ENCODE measurements around the gene RSPH1.

RSPH1 gene

GRCh38 chr21:42443181-42443785 lies 52.7 kb downstream of the RSPH1 start:
- no peak for TF ChIP-seq TCF12 (IDR thresholded peaks at IDR 0.05; ENCODE audit: low read depth)
- no peak for TF ChIP-seq USF1 (IDR thresholded peaks at IDR 0.05)
- TF ChIP-seq FOXM1 (IDR thresholded peaks at IDR 0.05; ENCODE audit: borderline replicate concordance, low read depth): no peak
- no peak for TF ChIP-seq MAX (IDR thresholded peaks at IDR 0.05)
- TF ChIP-seq EP300 (IDR thresholded peaks at IDR 0.05; ENCODE audit: borderline replicate concordance): no peak
- TF ChIP-seq RAD21 (IDR thresholded peaks at IDR 0.05; ENCODE audit: low read depth): no peak
- no peak for TF ChIP-seq YY1 (IDR thresholded peaks at IDR 0.05; ENCODE audit: low read depth)
- no peak for TF ChIP-seq CREB1 (IDR thresholded peaks at IDR 0.05; ENCODE audit: low read depth)
- no peak for TF ChIP-seq ZBTB7A (IDR thresholded peaks at IDR 0.05; ENCODE audit: low read depth)
- TF ChIP-seq NFIC (IDR thresholded peaks at IDR 0.05): no peak

GRCh38 chr21:42441963-42442362 lies 54.1 kb downstream of the RSPH1 start:
- TF ChIP-seq EP300 (IDR thresholded peaks at IDR 0.05; ENCODE audit: borderline replicate concordance): no peak
- TF ChIP-seq RAD21 (IDR thresholded peaks at IDR 0.05; ENCODE audit: low read depth): no peak
- TF ChIP-seq TCF12 (IDR thresholded peaks at IDR 0.05; ENCODE audit: low read depth): no peak
- TF ChIP-seq FOXM1 (IDR thresholded peaks at IDR 0.05; ENCODE audit: borderline replicate concordance, low read depth): no peak
- no peak for TF ChIP-seq TEAD4 (IDR thresholded peaks at IDR 0.05)
- no peak for TF ChIP-seq TAF1 (IDR thresholded peaks at IDR 0.05; ENCODE audit: low read depth)
- no peak for TF ChIP-seq REST (IDR thresholded peaks at IDR 0.05; ENCODE audit: low read depth)
- no peak for TF ChIP-seq USF1 (IDR thresholded peaks at IDR 0.05)
- TF ChIP-seq CEBPB (IDR thresholded peaks at IDR 0.05): no peak
- TF ChIP-seq EGR1 (IDR thresholded peaks at IDR 0.05): no peak
- TF ChIP-seq YY1 (IDR thresholded peaks at IDR 0.05; ENCODE audit: low read depth): no peak
- no peak for TF ChIP-seq ZBTB7A (IDR thresholded peaks at IDR 0.05; ENCODE audit: low read depth)

- TF ChIP-seq CEBPB (IDR thresholded peaks at IDR 0.05): no peak
Observed at GRCh38 chr21:42440187-42440792, 55.7 kb downstream of the RSPH1 start.

GRCh38 chr21:42439284-42440186 lies 56.5 kb downstream of the RSPH1 start:
- no peak for TF ChIP-seq YY1 (IDR thresholded peaks at IDR 0.05; ENCODE audit: low read depth)
- TF ChIP-seq FOXM1 (IDR thresholded peaks at IDR 0.05; ENCODE audit: borderline replicate concordance, low read depth): no peak
- no peak for TF ChIP-seq CEBPB (IDR thresholded peaks at IDR 0.05)
- no peak for TF ChIP-seq TEAD4 (IDR thresholded peaks at IDR 0.05)
- no peak for TF ChIP-seq CREB1 (IDR thresholded peaks at IDR 0.05; ENCODE audit: low read depth)
- TF ChIP-seq REST (IDR thresholded peaks at IDR 0.05; ENCODE audit: low read depth): no peak
- TF ChIP-seq EP300 (IDR thresholded peaks at IDR 0.05; ENCODE audit: borderline replicate concordance): no peak
- TF ChIP-seq MAX (IDR thresholded peaks at IDR 0.05): no peak
- TF ChIP-seq TCF12 (IDR thresholded peaks at IDR 0.05; ENCODE audit: low read depth): no peak
- no peak for TF ChIP-seq TAF1 (IDR thresholded peaks at IDR 0.05; ENCODE audit: low read depth)
- TF ChIP-seq EGR1 (IDR thresholded peaks at IDR 0.05): no peak
- TF ChIP-seq ZBTB7A (IDR thresholded peaks at IDR 0.05; ENCODE audit: low read depth): no peak
- TF ChIP-seq USF1 (IDR thresholded peaks at IDR 0.05): no peak
- TF ChIP-seq RAD21 (IDR thresholded peaks at IDR 0.05; ENCODE audit: low read depth): no peak
- no peak for TF ChIP-seq NFIC (IDR thresholded peaks at IDR 0.05)
